Testis (tissue), 2 donors: ENCODE results near the gene YJEFN3.

ENCODE experiments used
- POLR2A ChIP-seq: fragments of 450-650 bp; IDR thresholded peaks from one replicate; pipeline ENCODE4 v1.6.1; 2017; ENCODE audit warnings: antibody characterized with exemption, mild to moderate bottlenecking, moderate library complexity
- TF ChIP-seq, protein P1 (sequence below), 3 experiments: fragments of 450-650 bp in 2 of 3; fragments of 200-600 bp in 1 of 3; sonication (generic) in 1 of 3; IDR thresholded peaks; one replicate each; pipeline ENCODE4 v1.5.1; 2016 to 2019; ENCODE audit warnings: antibody characterized with exemption in 3 of 3, mild to moderate bottlenecking in 2 of 3, moderate library complexity in 1 of 3

DNA sequence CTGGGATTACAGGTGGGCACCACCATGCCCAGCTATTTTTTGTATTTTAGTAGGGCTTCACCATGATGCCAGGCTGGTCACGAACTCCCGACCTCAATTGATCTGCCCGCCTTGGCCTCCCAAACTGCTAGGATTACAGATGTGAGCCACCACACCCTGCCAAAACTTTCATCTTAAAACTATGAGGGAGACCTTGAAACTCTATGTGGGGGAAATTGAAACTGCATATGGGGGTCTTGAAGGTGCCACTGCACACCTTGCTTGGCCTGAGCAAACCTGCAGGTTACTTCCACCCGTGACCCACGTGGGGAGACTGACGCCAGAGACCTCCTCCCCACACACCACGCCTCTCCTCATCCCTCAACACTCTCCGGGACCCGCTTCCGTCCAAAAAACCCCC, 25.0 kb downstream of the YJEFN3 start:
- TF ChIP-seq POLR2A: no peak
- TF ChIP-seq, protein P1, sequence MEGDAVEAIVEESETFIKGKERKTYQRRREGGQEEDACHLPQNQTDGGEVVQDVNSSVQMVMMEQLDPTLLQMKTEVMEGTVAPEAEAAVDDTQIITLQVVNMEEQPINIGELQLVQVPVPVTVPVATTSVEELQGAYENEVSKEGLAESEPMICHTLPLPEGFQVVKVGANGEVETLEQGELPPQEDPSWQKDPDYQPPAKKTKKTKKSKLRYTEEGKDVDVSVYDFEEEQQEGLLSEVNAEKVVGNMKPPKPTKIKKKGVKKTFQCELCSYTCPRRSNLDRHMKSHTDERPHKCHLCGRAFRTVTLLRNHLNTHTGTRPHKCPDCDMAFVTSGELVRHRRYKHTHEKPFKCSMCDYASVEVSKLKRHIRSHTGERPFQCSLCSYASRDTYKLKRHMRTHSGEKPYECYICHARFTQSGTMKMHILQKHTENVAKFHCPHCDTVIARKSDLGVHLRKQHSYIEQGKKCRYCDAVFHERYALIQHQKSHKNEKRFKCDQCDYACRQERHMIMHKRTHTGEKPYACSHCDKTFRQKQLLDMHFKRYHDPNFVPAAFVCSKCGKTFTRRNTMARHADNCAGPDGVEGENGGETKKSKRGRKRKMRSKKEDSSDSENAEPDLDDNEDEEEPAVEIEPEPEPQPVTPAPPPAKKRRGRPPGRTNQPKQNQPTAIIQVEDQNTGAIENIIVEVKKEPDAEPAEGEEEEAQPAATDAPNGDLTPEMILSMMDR (IDR thresholded peaks at IDR 0.05): no peak
